LoVo (cell line): ENCODE data around the gene SLC7A10.
"Not testable (repeated sequence)": the region's sequence is repeated elsewhere in the genome, so short reads cannot be mapped to it uniquely, and the experiment has no call there.

Experiments used
- DNase-seq: peaks from one replicate; pipeline ENCODE4 v3.0.0-alpha.2; 2016; ENCODE audit warnings: low spot score

The SLC7A10 gene

GRCh38 chr19:33201473-33201872, 24.2 kb downstream of the SLC7A10 start:
- no peak for DNase-seq

GRCh38 chr19:33199441-33200265, 26.0 kb downstream of the SLC7A10 start:
- DNase-seq = no peak

GRCh38 chr19:33198169-33198568, 27.5 kb downstream of the SLC7A10 start:
- DNase-seq = no peak

GRCh38 chr19:33197591-33198000, 28.1 kb downstream of the SLC7A10 start:
- DNase-seq = no peak

- DNase-seq = no peak
These were observed 29.0 kb downstream of the SLC7A10 start for GRCh38 chr19:33196446-33197193.

GRCh38 chr19:33195645-33196347, 29.9 kb downstream of the SLC7A10 start:
- no peak for DNase-seq

GRCh38 chr19:33194886-33195644, 30.6 kb downstream of the SLC7A10 start:
- peak; percentile 22 for DNase-seq

- DNase-seq = no peak
These were observed 31.1 kb downstream of the SLC7A10 start for GRCh38 chr19:33194532-33194885.

GRCh38 chr19:33193865-33194362, 31.7 kb downstream of the SLC7A10 start, which contains the start of gene LRP3:
Gene LRP3, plus strand, starts transcription at chr19:33194330. Its CDS starts 456 bp downstream, at chr19:33194786.
- DNase-seq = peak; percentile 35

- DNase-seq = no peak
These were observed 32.3 kb downstream of the SLC7A10 start for GRCh38 chr19:33193269-33193864.

- DNase-seq = no peak
These were observed 33.6 kb downstream of the SLC7A10 start for GRCh38 chr19:33192010-33192409.

GRCh38 chr19:33191501-33191900, 34.1 kb downstream of the SLC7A10 start:
- DNase-seq = no peak

- not testable (repeated sequence) for DNase-seq
These were observed 34.6 kb downstream of the SLC7A10 start for GRCh38 chr19:33191092-33191491.

- no peak for DNase-seq
These were observed 36.2 kb downstream of the SLC7A10 start for GRCh38 chr19:33189453-33189852.

- no peak for DNase-seq
These were observed 38.5 kb downstream of the SLC7A10 start for GRCh38 chr19:33187183-33187540.

- DNase-seq = no peak
These were observed 39.0 kb downstream of the SLC7A10 start for GRCh38 chr19:33186431-33187182.

GRCh38 chr19:33177417-33177979, 48.2 kb downstream of the SLC7A10 start:
- peak; percentile 72 for DNase-seq

- DNase-seq = peak; percentile 95
These were observed 48.8 kb downstream of the SLC7A10 start for GRCh38 chr19:33176670-33177416.

- DNase-seq = peak; percentile 26
These were observed 49.6 kb downstream of the SLC7A10 start for GRCh38 chr19:33175886-33176669.
